Activated CD8-positive, alpha-beta memory T cell treated with anti-CD3 and anti-CD28 coated beads for 24 hours (primary cell): Measurements from ENCODE around the gene RND2.
"Not testable (repeated sequence)": the region's sequence is repeated elsewhere in the genome, so short reads cannot be mapped to it uniquely, and the experiment has no call there.

Experiments used
- DNase-seq: peaks from one replicate; pipeline ENCODE4 v3.0.0-alpha.2; 2020

Gene RND2

GRCh38 chr17:43027091-43028032, 2.3 kb downstream of the RND2 start:
- DNase-seq, result no peak

GRCh38 chr17:43028221-43028861, 3.3 kb downstream of the RND2 start:
- DNase-seq, result no peak

GRCh38 chr17:43030137-43030767, 5.2 kb downstream of the RND2 start:
- DNase-seq, result no peak

- no peak for DNase-seq
Measured at GRCh38 chr17:43031666-43032065, 6.6 kb downstream of the RND2 start.

- DNase-seq, result no peak
Measured at GRCh38 chr17:43033948-43034881, 9.2 kb downstream of the RND2 start.

GRCh38 chr17:43034894-43035293, 9.9 kb downstream of the RND2 start:
- DNase-seq, result no peak

- DNase-seq, result no peak
Measured at GRCh38 chr17:43039646-43040045, 14.6 kb downstream of the RND2 start.

GRCh38 chr17:43040655-43041054, 15.6 kb downstream of the RND2 start:
- DNase-seq, result no peak

GRCh38 chr17:43042025-43042628, 17.1 kb downstream of the RND2 start:
- DNase-seq, result no peak

- DNase-seq, result no peak
Measured at GRCh38 chr17:43043307-43043706, 18.3 kb downstream of the RND2 start.

GRCh38 chr17:43044024-43044423, 19.0 kb downstream of the RND2 start:
- DNase-seq, result no peak

GRCh38 chr17:43051969-43052368, 26.9 kb downstream of the RND2 start:
- DNase-seq, result no peak

GRCh38 chr17:43053008-43053407, 28.0 kb downstream of the RND2 start:
- not testable (repeated sequence) for DNase-seq

- no peak for DNase-seq
Measured at GRCh38 chr17:43056051-43056450, 31.0 kb downstream of the RND2 start.

GRCh38 chr17:43062984-43063638, 38.1 kb downstream of the RND2 start:
- no peak for DNase-seq

- DNase-seq, result no peak
Measured at GRCh38 chr17:43068570-43069367, 43.7 kb downstream of the RND2 start.

GRCh38 chr17:43069368-43069898, 44.4 kb downstream of the RND2 start:
- DNase-seq, result no peak

GRCh38 chr17:43070257-43070656, 45.2 kb downstream of the RND2 start:
- DNase-seq, result no peak

GRCh38 chr17:43070872-43071271, 45.8 kb downstream of the RND2 start:
- no peak for DNase-seq

- DNase-seq, result no peak
Measured at GRCh38 chr17:43074869-43075268, 49.8 kb downstream of the RND2 start.
